ENCODE data around the gene PDE3A.
"Not testable (repeated sequence)": the region's sequence is repeated elsewhere in the genome, so short reads cannot be mapped to it uniquely, and the experiment has no call there.

The PDE3A gene

GRCh38 chr12:20505056-20505455 is 136.7 kb downstream of the PDE3A start:
- no peak for DNase-seq

GRCh38 chr12:20507056-20507455 is 138.7 kb downstream of the PDE3A start:
- no peak for DNase-seq

GRCh38 chr12:20507711-20508110 is 139.4 kb downstream of the PDE3A start:
- no peak for DNase-seq

- DNase-seq, result no peak
Measured at GRCh38 chr12:20508359-20508758, 140.0 kb downstream of the PDE3A start.

GRCh38 chr12:20508962-20509361 is 140.6 kb downstream of the PDE3A start:
- DNase-seq, result no peak

- DNase-seq, result no peak
Measured at GRCh38 chr12:20510811-20511210, 142.5 kb downstream of the PDE3A start.

GRCh38 chr12:20513189-20513588 is 144.9 kb downstream of the PDE3A start:
- DNase-seq, result no peak

GRCh38 chr12:20514598-20514997 is 146.3 kb downstream of the PDE3A start:
- DNase-seq, result no peak

- no peak for DNase-seq
Measured at GRCh38 chr12:20520532-20520931, 152.2 kb downstream of the PDE3A start.

- no peak for DNase-seq
Measured at GRCh38 chr12:20523658-20524057, 155.3 kb downstream of the PDE3A start.

GRCh38 chr12:20524113-20524512 is 155.8 kb downstream of the PDE3A start:
- DNase-seq, result no peak

GRCh38 chr12:20525064-20525610 is 156.8 kb downstream of the PDE3A start:
- no peak for DNase-seq

GRCh38 chr12:20527417-20528163 is 159.3 kb downstream of the PDE3A start:
- no peak for DNase-seq

GRCh38 chr12:20528208-20528607 is 159.9 kb downstream of the PDE3A start:
- no peak for DNase-seq

- no peak for DNase-seq
Measured at GRCh38 chr12:20546267-20546666, 177.9 kb downstream of the PDE3A start.

GRCh38 chr12:20547816-20548575 is 179.7 kb downstream of the PDE3A start:
- no peak for DNase-seq

- DNase-seq, result no peak
Measured at GRCh38 chr12:20548611-20549010, 180.3 kb downstream of the PDE3A start.

GRCh38 chr12:20549108-20549719 is 180.9 kb downstream of the PDE3A start:
- DNase-seq, result no peak

GRCh38 chr12:20551742-20552442 is 183.6 kb downstream of the PDE3A start:
- DNase-seq, result not testable (repeated sequence)

GRCh38 chr12:20552586-20552985 is 184.2 kb downstream of the PDE3A start:
- not testable (repeated sequence) for DNase-seq

GRCh38 chr12:20555015-20555414 is 186.7 kb downstream of the PDE3A start:
- DNase-seq, result no peak

GRCh38 chr12:20555771-20556170 is 187.4 kb downstream of the PDE3A start:
- no peak for DNase-seq

GRCh38 chr12:20557096-20557495 is 188.8 kb downstream of the PDE3A start:
- DNase-seq, result no peak

All from NCI-H187 (cell line).